HFF-Myc (cell line): ENCODE results near the gene PDE4D.
"Not testable (repeated sequence)": the region's sequence is repeated elsewhere in the genome, so short reads cannot be mapped to it uniquely, and the experiment has no call there.

Source experiments
- DNase-seq: peaks from one replicate; pipeline ENCODE4 v3.0.0-alpha.2; 2011; ENCODE audit warnings: low read depth; ENCODE audit errors: extremely low read depth
- H3K4me3 ChIP-seq: replicated peaks from 2 replicates; pipeline ENCODE4 v1.5.1; 2011; ENCODE audit warnings: low read depth, mild to moderate bottlenecking, control low read depth, low read length
- TF ChIP-seq, protein P1 (sequence below): IDR thresholded peaks from 2 replicates; pipeline ENCODE4 v1.5.1; 2012; ENCODE audit warnings: mild to moderate bottlenecking, low read depth, low read length, control low read depth; ENCODE audit errors: missing control alignments

The PDE4D gene

DNA sequence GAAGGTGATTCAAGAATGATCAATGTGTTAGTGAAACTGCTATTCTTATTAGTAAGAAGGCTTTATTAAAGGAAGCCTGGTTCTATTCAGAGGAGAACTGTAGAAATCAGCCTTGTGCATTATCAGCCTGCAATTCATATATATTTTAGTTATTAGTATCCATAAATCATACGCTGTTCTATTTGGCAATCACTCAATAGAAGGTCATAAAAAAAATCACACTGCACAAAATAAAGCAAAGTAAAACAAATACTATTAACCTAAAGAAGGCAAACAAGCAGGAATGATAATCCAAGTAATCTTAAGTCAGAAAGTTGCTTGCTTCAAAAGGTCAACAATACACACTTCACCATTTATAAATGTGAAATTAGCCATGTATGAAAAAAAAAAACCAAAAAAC lies 138.1 kb downstream of the PDE4D start:
- TF ChIP-seq, protein P1, sequence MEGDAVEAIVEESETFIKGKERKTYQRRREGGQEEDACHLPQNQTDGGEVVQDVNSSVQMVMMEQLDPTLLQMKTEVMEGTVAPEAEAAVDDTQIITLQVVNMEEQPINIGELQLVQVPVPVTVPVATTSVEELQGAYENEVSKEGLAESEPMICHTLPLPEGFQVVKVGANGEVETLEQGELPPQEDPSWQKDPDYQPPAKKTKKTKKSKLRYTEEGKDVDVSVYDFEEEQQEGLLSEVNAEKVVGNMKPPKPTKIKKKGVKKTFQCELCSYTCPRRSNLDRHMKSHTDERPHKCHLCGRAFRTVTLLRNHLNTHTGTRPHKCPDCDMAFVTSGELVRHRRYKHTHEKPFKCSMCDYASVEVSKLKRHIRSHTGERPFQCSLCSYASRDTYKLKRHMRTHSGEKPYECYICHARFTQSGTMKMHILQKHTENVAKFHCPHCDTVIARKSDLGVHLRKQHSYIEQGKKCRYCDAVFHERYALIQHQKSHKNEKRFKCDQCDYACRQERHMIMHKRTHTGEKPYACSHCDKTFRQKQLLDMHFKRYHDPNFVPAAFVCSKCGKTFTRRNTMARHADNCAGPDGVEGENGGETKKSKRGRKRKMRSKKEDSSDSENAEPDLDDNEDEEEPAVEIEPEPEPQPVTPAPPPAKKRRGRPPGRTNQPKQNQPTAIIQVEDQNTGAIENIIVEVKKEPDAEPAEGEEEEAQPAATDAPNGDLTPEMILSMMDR, result no peak
- H3K4me3 ChIP-seq, result no peak overlapping the region
- no peak for DNase-seq

DNA sequence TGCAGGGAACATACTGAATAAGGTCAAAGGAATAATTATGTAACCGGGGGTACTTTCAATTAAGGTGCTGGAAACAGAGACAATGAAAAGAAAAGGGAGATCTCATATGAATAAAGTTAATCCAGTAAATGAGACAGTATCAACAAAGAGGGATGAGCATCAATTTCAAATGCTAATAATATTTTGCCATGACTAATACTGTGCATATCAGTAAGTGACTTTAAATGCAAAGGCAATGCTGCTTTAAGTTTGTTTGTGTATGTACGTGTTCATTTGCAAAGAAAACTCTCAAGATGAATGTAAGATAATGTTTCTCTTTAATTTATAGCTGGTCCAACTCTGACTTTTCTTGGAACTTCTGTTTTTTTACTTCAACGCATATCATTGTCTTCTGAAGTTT lies 139.9 kb downstream of the PDE4D start:
- H3K4me3 ChIP-seq, result no peak overlapping the region
- no peak for DNase-seq
- TF ChIP-seq, protein P1, result no peak

DNA sequence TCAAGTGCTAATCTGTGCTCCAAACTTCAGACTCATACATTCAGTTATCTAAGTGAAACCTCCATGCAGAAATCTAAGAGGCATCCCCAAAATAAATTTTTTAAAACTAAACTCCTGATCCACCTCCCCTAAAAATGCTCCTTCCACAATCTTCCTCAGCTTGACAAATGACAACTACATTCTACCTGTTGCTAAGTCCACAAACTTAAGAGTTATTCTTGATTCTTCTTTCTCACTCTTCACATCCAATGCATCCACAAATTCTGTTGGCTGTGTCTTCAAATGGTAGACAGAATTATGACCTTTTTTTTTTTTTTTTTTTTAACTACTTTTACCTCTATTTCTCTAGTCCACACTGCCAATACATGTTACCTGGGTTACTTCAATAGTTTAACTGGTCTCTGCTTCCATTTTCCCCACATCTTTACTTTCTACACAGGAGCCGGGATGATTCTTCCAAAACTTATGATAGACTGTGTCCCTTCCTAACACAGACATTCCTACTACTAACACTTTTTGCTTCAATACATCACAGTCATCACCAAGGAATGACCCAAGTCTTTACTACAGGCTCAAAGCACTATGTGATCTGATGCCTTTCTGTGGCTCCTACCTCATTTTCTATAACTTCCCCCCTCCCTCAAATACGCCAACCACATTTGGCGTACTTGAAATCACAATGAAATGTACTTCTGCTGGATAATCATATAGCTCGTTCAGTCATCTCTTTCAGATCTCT lies 143.6 kb downstream of the PDE4D start:
- H3K4me3 ChIP-seq, result no peak overlapping the region
- no peak for DNase-seq
- TF ChIP-seq, protein P1, result no peak

DNA sequence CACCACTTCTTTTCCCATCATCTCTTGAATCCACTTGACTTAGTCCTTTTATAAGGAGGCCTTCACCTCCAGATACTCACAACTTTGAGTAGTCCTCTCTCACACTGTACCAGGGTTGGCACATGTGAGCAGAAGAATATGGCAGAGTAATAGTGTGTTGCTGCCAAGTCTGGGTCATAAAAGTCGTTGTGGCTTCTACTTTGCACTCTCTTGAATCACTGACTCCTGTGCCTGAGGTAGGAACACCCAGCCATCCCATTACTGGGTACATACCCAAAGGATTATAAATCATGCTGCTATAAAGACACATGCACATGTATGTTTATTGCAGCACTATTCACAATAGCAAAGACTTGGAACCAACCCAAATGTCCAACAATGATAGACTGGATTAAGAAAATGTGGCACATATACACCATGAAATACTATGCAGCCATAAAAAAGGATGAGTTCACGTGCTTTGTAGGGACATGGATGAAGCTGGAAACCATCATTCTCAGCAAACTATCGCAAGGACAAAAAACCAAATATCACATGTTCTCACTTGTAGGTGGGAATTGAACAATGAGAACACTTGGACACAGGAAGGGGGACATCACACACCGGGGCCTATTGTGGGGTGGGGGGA lies 145.4 kb downstream of the PDE4D start:
- not testable (repeated sequence) for DNase-seq, H3K4me3 ChIP-seq

DNA sequence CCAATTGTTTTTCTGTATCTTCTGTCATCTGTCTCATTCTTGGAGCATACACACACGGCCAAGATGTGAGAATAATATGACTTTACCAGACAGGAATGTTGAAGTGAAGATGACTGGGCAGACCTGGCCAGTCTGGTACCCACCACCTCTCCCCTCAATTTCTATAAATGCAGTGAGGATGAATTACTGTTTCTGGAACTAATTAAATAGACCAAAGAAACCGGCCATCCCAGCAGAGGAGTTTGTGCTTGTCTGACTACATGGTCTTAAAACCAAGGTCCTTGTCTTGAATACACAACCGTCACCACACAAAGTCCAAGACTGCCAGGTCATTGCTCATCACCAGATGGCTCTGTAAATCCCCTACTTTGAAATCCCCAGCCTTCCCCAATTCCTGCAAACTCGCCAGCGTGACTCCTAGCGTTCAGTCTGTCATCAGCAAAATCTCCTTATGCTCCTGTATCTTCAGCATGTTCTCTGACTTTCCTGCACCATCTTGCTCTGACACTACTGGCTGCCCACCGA lies 147.2 kb downstream of the PDE4D start:
- TF ChIP-seq, protein P1, result peak; percentile 4
- H3K4me3 ChIP-seq, result no peak overlapping the region
- peak; percentile 82 for DNase-seq

DNA sequence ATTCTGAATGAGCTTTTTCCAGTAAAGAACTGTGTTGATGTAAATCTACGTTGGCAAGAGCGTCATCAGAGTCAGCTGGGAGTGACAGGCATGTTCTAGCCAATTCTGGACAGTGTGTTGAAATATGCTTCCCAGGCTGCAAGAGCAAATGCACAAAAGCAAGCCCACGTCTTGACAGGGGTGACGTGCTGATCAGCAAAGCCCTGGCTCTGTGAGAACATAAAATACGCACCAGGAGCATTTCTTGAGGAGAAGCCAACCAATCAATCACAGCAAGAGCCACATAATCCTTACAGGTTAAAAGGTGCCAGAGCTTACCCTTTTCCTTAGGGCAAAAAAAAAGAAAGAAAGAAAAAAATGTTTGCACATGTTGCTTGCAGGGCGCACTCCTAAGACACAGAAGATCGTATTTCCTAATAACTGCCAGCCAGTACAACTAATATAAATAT lies 148.1 kb downstream of the PDE4D start:
- TF ChIP-seq, protein P1, result no peak
- no peak for DNase-seq
- no peak overlapping the region for H3K4me3 ChIP-seq

DNA sequence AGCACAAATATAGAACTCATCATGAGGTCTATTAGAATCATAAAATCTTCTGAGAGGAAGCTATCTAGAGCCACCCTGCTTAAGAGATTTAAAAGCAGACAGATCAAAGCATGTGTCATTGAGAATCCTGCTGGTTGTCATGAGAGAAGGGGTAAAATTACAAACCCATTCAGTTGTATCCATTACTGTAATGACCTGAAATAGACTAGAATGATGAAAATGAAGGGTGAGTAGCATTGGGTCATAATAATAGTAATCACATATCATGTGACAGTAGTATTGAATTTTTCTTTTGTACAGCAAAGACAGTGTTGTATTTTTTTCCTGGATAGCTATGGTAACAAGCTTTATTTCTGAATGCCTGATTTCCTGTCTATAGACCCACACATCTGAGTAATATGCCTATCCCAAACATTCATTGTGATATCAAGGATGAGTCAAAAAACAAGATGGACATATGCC lies 149.0 kb downstream of the PDE4D start:
- no peak overlapping the region for H3K4me3 ChIP-seq
- DNase-seq, result no peak
- TF ChIP-seq, protein P1, result no peak
